Measurements from ENCODE around the gene RENBP.

GRCh38 chrX:153992180-153992579 lies 47.7 kb upstream of the RENBP start:
- TF ChIP-seq CTCF (conservative IDR thresholded peaks at IDR 0.05; ENCODE audit: low read length) (no peak), EZH2phosphoT487 (IDR thresholded peaks at IDR 0.05; ENCODE audit: borderline replicate concordance) (no peak)
